ENCODE results near the gene AAGAB. TPM values are rescaled to one million over a fixed set of nuclear protein-coding genes. Genes with fewer than 3 reads are reported as not detected.

Gene AAGAB
- 67.6 to 80.9 TPM (median 76.4 TPM) in 5 replicates for total RNA-seq (2022; extraction: Qiagen RNA extraction; ENCODE audit: low read depth)

GRCh38 chr15:67254238-67255175, at the start of gene AAGAB, which contains the start of gene IQCH:
AAGAB (minus strand) TSS chr15:67254661; CDS start chr15:67254631, 30 bp downstream.
IQCH (plus strand) TSS chr15:67254786; CDS start chr15:67254897, 111 bp downstream.

Other genes starting within 250 kb of the AAGAB start
- gene SMAD3, start 189.1 kb downstream of the AAGAB start, total RNA-seq (2022; extraction: Qiagen RNA extraction; ENCODE audit: low read depth): 155 to 219 TPM (median 192 TPM) in 5 replicates
- gene IQCH, start 125 bp upstream of the AAGAB start, total RNA-seq (2022; extraction: Qiagen RNA extraction; ENCODE audit: low read depth): 1.4 to 3.5 TPM (median 1.5 TPM) in 5 replicates

Measured in A549 treated with RU486 at 1 μM for 4 hours (cell line).